HepG2 (cell line): ENCODE measurements around the gene ZNF584. TPM values are rescaled to one million over a fixed set of nuclear protein-coding genes. Genes with fewer than 3 reads are reported as not detected.
A peak's percentile ranks its signal among the peaks of the same experiment; 100 is the strongest.

ENCODE experiments used
- BRCA1 ChIP-seq: sonication (generic); formaldehyde crosslinking; IDR thresholded peaks from 2 replicates; pipeline ENCODE4 v1.4.0; 2020; ENCODE audit warnings: missing genetic modification reagents
- CBX2 ChIP-seq, 2 experiments: fragments of 200-600 bp in 1 of 2; sonication (generic); formaldehyde crosslinking in 1 of 2; IDR thresholded peaks; 2 replicates each; pipeline versions ENCODE4 v1.7.0 to v1.8.1; 2018 to 2022; ENCODE audit warnings: low read depth in 2 of 2, low read length in 1 of 2, mild to moderate bottlenecking in 1 of 2, missing genetic modification reagents in 1 of 2
- CREB1 ChIP-seq, 2 experiments: fragments of 450-650 bp in 1 of 2; IDR thresholded peaks; 2 replicates each; pipeline ENCODE4 v1.6.1; 2016 to 2017; ENCODE audit warnings: control low read depth in 1 of 2, mild to moderate bottlenecking in 1 of 2, missing compliant biosample characterization in 1 of 2, missing genetic modification characterization in 1 of 2
- DNMT3B ChIP-seq: conservative IDR thresholded peaks from 2 replicates; pipeline ENCODE4 v1.6.1; 2016; ENCODE audit warnings: missing biosample characterization, control low read depth
- HHEX ChIP-seq: IDR thresholded peaks from 2 replicates; pipeline ENCODE4 v1.6.1; 2016; ENCODE audit warnings: control low read depth
- KDM6A ChIP-seq: IDR thresholded peaks from 2 replicates; pipeline ENCODE4 v1.6.1; 2016; ENCODE audit warnings: low read depth
- LBX2 ChIP-seq: sonication (generic); formaldehyde crosslinking; IDR thresholded peaks from 2 replicates; pipeline ENCODE4 v1.5.0; 2020; ENCODE audit warnings: missing genetic modification reagents, mild to moderate bottlenecking, borderline replicate concordance
- MTA3 ChIP-seq: sonication (generic); formaldehyde crosslinking; IDR thresholded peaks from 2 replicates; pipeline ENCODE4 v1.4.0; 2020; ENCODE audit warnings: missing genetic modification reagents
- NFIB ChIP-seq: sonication (generic); formaldehyde crosslinking; IDR thresholded peaks from 2 replicates; pipeline ENCODE4 v1.9.0; 2021; ENCODE audit warnings: missing genetic modification reagents, mild to moderate bottlenecking, borderline replicate concordance
- PBX2 ChIP-seq: IDR thresholded peaks from 2 replicates; pipeline ENCODE4 v1.6.1; 2016; ENCODE audit warnings: control low read depth
- PHF21A ChIP-seq: sonication (generic); formaldehyde crosslinking; IDR thresholded peaks from 2 replicates; pipeline ENCODE4 v1.5.0; 2020; ENCODE audit warnings: mild to moderate bottlenecking, missing genetic modification reagents
- PHF5A ChIP-seq: IDR thresholded peaks from one replicate; pipeline ENCODE4 v1.6.1; 2018; ENCODE audit warnings: low read depth, missing genetic modification reagents; ENCODE audit not compliant: unreplicated experiment
- PLRG1 ChIP-seq: fragments of 450-650 bp; conservative IDR thresholded peaks from 2 replicates; pipeline ENCODE4 v1.6.1; 2016
- RXRB ChIP-seq: IDR thresholded peaks from 2 replicates; pipeline ENCODE4 v1.6.1; 2016; ENCODE audit warnings: borderline replicate concordance, missing genetic modification reagents, missing compliant biosample characterization
- SCMH1 ChIP-seq: sonication (generic); formaldehyde crosslinking; IDR thresholded peaks from 2 replicates; pipeline ENCODE4 v1.9.0; 2021; ENCODE audit warnings: missing genetic modification reagents, mild to moderate bottlenecking, borderline replicate concordance
- SMARCC2 ChIP-seq: fragments of 450-650 bp; IDR thresholded peaks from 2 replicates; pipeline ENCODE4 v1.6.1; 2017; ENCODE audit warnings: antibody characterized with exemption, mild to moderate bottlenecking
- SOX13 ChIP-seq, 3 experiments: fragments of 450-650 bp in 1 of 3; sonication (generic) in 1 of 3; formaldehyde crosslinking in 1 of 3; IDR thresholded peaks in 2 of 3; conservative IDR thresholded peaks in 1 of 3; 2 replicates each; pipeline versions ENCODE4 v1.5.0 to v1.6.1; 2016 to 2020; ENCODE audit warnings: antibody characterized with exemption in 1 of 3, mild to moderate bottlenecking in 1 of 3, missing compliant biosample characterization in 1 of 3, missing genetic modification reagents in 1 of 3, moderate library complexity in 1 of 3
- TBP ChIP-seq: sonication (generic); formaldehyde crosslinking; IDR thresholded peaks from 2 replicates; pipeline ENCODE4 v1.5.0; 2020; ENCODE audit warnings: missing genetic modification reagents
- THAP7 ChIP-seq: sonication (generic); formaldehyde crosslinking; IDR thresholded peaks from 2 replicates; pipeline ENCODE4 v1.8.1; 2023; ENCODE audit warnings: mild to moderate bottlenecking, missing genetic modification reagents
- XBP1 ChIP-seq: sonication (generic); formaldehyde crosslinking; IDR thresholded peaks from 2 replicates; pipeline ENCODE4 v1.5.0; 2020; ENCODE audit warnings: missing genetic modification reagents
- ZBTB38 ChIP-seq: sonication (generic); formaldehyde crosslinking; IDR thresholded peaks from 2 replicates; pipeline ENCODE4 v1.5.1; 2020; ENCODE audit warnings: mild to moderate bottlenecking, missing genetic modification reagents
- ZKSCAN8 ChIP-seq: IDR thresholded peaks from 2 replicates; pipeline ENCODE4 v1.6.1; 2016; ENCODE audit warnings: borderline replicate concordance, missing genetic modification reagents, missing compliant biosample characterization
- ZNF17 ChIP-seq: sonication (generic); formaldehyde crosslinking; IDR thresholded peaks from 2 replicates; pipeline ENCODE4 v1.5.0; 2020; ENCODE audit warnings: mild to moderate bottlenecking, missing genetic modification reagents
- ZNF274 ChIP-seq: sonication (generic); formaldehyde crosslinking; IDR thresholded peaks from 2 replicates; pipeline ENCODE4 v1.5.1; 2020; ENCODE audit warnings: mild to moderate bottlenecking, missing genetic modification reagents
- ZNF282 ChIP-seq: fragments of 450-650 bp; IDR thresholded peaks from 2 replicates; pipeline ENCODE4 v1.6.1; 2018; ENCODE audit not compliant: partially characterized antibody
- ZNF3 ChIP-seq: IDR thresholded peaks from 2 replicates; pipeline ENCODE4 v1.7.0; 2017; ENCODE audit warnings: inconsistent platforms
- ZNF317 ChIP-seq: sonication (generic); formaldehyde crosslinking; IDR thresholded peaks from 2 replicates; pipeline ENCODE4 v1.5.0; 2020; ENCODE audit warnings: mild to moderate bottlenecking, missing genetic modification reagents
- ZNF431 ChIP-seq: sonication (generic); formaldehyde crosslinking; IDR thresholded peaks from 2 replicates; pipeline ENCODE4 v1.9.0; 2022; ENCODE audit warnings: missing genetic modification reagents, low read depth, mild to moderate bottlenecking, borderline replicate concordance
- ZNF572 ChIP-seq: sonication (generic); formaldehyde crosslinking; IDR thresholded peaks from 2 replicates; pipeline ENCODE4 v1.5.1; 2020; ENCODE audit warnings: mild to moderate bottlenecking, missing genetic modification reagents
- ZNF7 ChIP-seq: IDR thresholded peaks from 2 replicates; pipeline ENCODE4 v1.6.1; 2016; ENCODE audit warnings: missing biosample characterization, missing genetic modification reagents
- polyA plus RNA-seq, 8 experiments: library from polyadenylated mRNA; depleted of rRNA in 3 of 8; stranded (reverse) in 7 of 8; unstranded in 1 of 8; fragments of >200 nt; fragmentation: Illumina TruSeq in 4 of 8; extraction: Trizol in 4 of 8; gene quantifications; 2 replicates each; pipeline versions ENCODE4 v1.2.1 to v1.2.3, GENCODE V29; 2011 to 2016; ENCODE audit warnings: low read depth in 4 of 8, missing spikeins in 1 of 8, mixed read lengths in 1 of 8; ENCODE audit not compliant: insufficient read depth in 1 of 8
- total RNA-seq, 5 experiments: library from RNA; depleted of rRNA; stranded (reverse); fragments of >200 nt; fragmentation: Illumina TruSeq; extraction: Trizol; gene quantifications; 2 replicates each; pipeline ENCODE4 v1.2.3, GENCODE V29; 2016; ENCODE audit warnings: low read depth in 1 of 5

ZNF584 gene
- total and polyA plus RNA-seq, 2 of the 13 experiments (the other 11 are each of a cell fraction or from before 2014, with no cell fraction given): 2.4 to 7.0 TPM

- TF ChIP-seq PBX2 (CRISPR knock-in tag) (no peak), ZBTB38 (peak; percentile 26; the same call in 1 of the 2 replicates), PHF21A (CRISPR knock-in tag) (no peak), TBP (CRISPR knock-in tag) (no peak), MTA3 (no peak), ZNF3 (CRISPR knock-in tag) (no peak), CBX2 (IDR thresholded peaks at IDR 0.05; ENCODE audit: low read depth, low read length) (no peak), CBX2 (CRISPR knock-in tag; IDR thresholded peaks at IDR 0.05; ENCODE audit: low read depth) (no peak), ZNF17 (no peak), HHEX (no peak), ZNF572 (peak; percentile 40; the same call in 1 of the 2 replicates), KDM6A (CRISPR knock-in tag) (no peak), DNMT3B (no peak), ZNF317 (CRISPR knock-in tag) (no peak), NFIB (CRISPR knock-in tag) (no peak), XBP1 (CRISPR knock-in tag) (no peak), SMARCC2 (no peak), SCMH1 (no peak), SOX13 (IDR thresholded peaks at IDR 0.05) (no peak), SOX13 (CRISPR knock-in tag; conservative IDR thresholded peaks at IDR 0.05 in 1 of 2, IDR thresholded peaks at IDR 0.05 in 1 of 2) (no peak), PLRG1 (no peak), ZNF7 (CRISPR knock-in tag) (no peak), ZKSCAN8 (CRISPR knock-in tag) (peak; percentile 68; the same call in 1 of the 2 replicates), THAP7 (peak; percentile 35; the same call in 1 of the 2 replicates), ZNF274 (CRISPR knock-in tag) (peak; percentile 58; the same call in 1 of the 2 replicates), CREB1 (IDR thresholded peaks at IDR 0.05) (peak; percentile 90), CREB1 (CRISPR knock-in tag; IDR thresholded peaks at IDR 0.05) (peak; percentile 90), ZNF431 (CRISPR knock-in tag) (no peak), BRCA1 (CRISPR knock-in tag) (no peak), ZNF282 (no peak), PHF5A (no peak), LBX2 (CRISPR knock-in tag) (no peak), RXRB (CRISPR knock-in tag) (0 out of 2 replicates have a peak, but pooled peaks have one; percentile 6)
These were observed 7.3 kb upstream of the ZNF584 start (continued) for GRCh38 chr19:58400916-58401839.
